Upper lobe of left lung (tissue), 6 donors: ENCODE measurements around the gene TMEM91. TPM values are rescaled to one million over a fixed set of nuclear protein-coding genes. Genes with fewer than 3 reads are reported as not detected.

Source experiments
- ATAC-seq, 2 donors: fragments of 200-7000 bp; cut with Tn5 transposase; one replicate each; pipeline ENCODE4 v1.9.1; 2022; ENCODE audit warnings: mild to moderate bottlenecking in 2 of 2, moderate library complexity in 2 of 2; ENCODE audit not compliant: low FRiP score in 2 of 2
- DNase-seq, 2 donors: peaks; one replicate each; pipeline ENCODE4 v3.0.0-alpha.2; 2019 to 2020
- H3K27ac ChIP-seq, 4 donors: fragments of 200-600 bp; sonication (generic); one replicate each; pipeline ENCODE4 v1.5.1; 2016 to 2019
- H3K27me3 ChIP-seq, 4 donors: fragments of 200-600 bp; sonication (generic); one replicate each; pipeline ENCODE4 v1.5.1; 2017 to 2019
- H3K36me3 ChIP-seq, 4 donors: fragments of 200-600 bp; sonication (generic); one replicate each; pipeline ENCODE4 v1.5.1; 2016 to 2019
- H3K4me1 ChIP-seq, 4 donors: fragments of 200-600 bp; sonication (generic); one replicate each; pipeline ENCODE4 v1.5.1; 2018 to 2019
- H3K4me3 ChIP-seq, 4 donors: fragments of 200-600 bp; sonication (generic); one replicate each; pipeline ENCODE4 v1.5.1; 2017 to 2019; ENCODE audit warnings: mild to moderate bottlenecking in 2 of 4, moderate library complexity in 1 of 4
- H3K9me3 ChIP-seq, 4 donors: fragments of 200-600 bp; sonication (generic); one replicate each; pipeline ENCODE4 v1.5.1; 2018 to 2019
- CTCF ChIP-seq, 6 experiments: fragments of 450-650 bp in 4 of 6; fragments of 200-600 bp in 2 of 6; sonication (generic) in 2 of 6; IDR thresholded peaks; one replicate each; pipeline ENCODE4 v1.5.1; 2016 to 2019; ENCODE audit warnings: antibody characterized with exemption in 6 of 6
- EP300 ChIP-seq, 4 donors: sonication (generic); formaldehyde crosslinking; IDR thresholded peaks; one replicate each; pipeline ENCODE4 v1.5.1; 2017; ENCODE audit warnings: antibody characterized with exemption in 4 of 4, control low read depth in 2 of 4
- POLR2A ChIP-seq, 4 donors: fragments of 450-650 bp; IDR thresholded peaks; one replicate each; pipeline ENCODE4 v1.5.1; 2016 to 2017; ENCODE audit warnings: antibody characterized with exemption in 4 of 4, mild to moderate bottlenecking in 2 of 4
- POLR2AphosphoS5 ChIP-seq, 2 donors: sonication (generic); formaldehyde crosslinking; IDR thresholded peaks; one replicate each; pipeline ENCODE4 v1.5.1; 2017; ENCODE audit warnings: antibody characterized with exemption in 2 of 2
- WGBS, 2 donors: methylation state at CpG; one replicate each; pipeline ENCODE4 v1.1.5; 2017 to 2018; 5-methylcytosine and 5-hydroxymethylcytosine counted together
- total RNA-seq, 6 donors: library from RNA; depleted of rRNA in 4 of 6; stranded (reverse); fragments of >200 nt in 4 of 6; gene quantifications; one replicate each; pipeline versions ENCODE4 v1.1.0 to v1.2.1, GENCODE V29; 2016 to 2021
- donor health status: DM: no; HTN: no; CAD: no; lungs with moderate emphysema.
- donor health status: DM: no; HTN: yes; CAD: no; lungs with severe emphysema.

Gene TMEM91
- total RNA-seq, 6 donors from 2014 or later = 18.7 to 65.0 (median 29.3) TPM

GRCh38 chr19:41398050-41398418 is 21.7 kb downstream of the TMEM91 start:
- H3K9me3 ChIP-seq = no peaks in the 10 kb centered on the region

GRCh38 chr19:41398598-41398997 is 22.3 kb downstream of the TMEM91 start:
- peak overlapping the region in 1 of 4 donors; percentile 94 for H3K27ac ChIP-seq
- H3K9me3 ChIP-seq = no peaks in the 10 kb centered on the region
- ATAC-seq (no peak), DNase-seq (no peak)
- 49 to 62% methylated on average over 3 of the region's 3 CpGs for WGBS, 2 donors
- H3K36me3 ChIP-seq = peaks cover 0 to 14% (median 2%) of the 10 kb centered on the region in 4 donors
- no peak for TF ChIP-seq EP300 (IDR thresholded peaks at IDR 0.05)
- TF ChIP-seq POLR2A (IDR thresholded peaks at IDR 0.05) = no peak
- no peak for TF ChIP-seq POLR2AphosphoS5 (IDR thresholded peaks at IDR 0.05)
- no peak for TF ChIP-seq CTCF (IDR thresholded peaks at IDR 0.05)
- H3K4me3 ChIP-seq = peak overlapping the region in 3 of 4 donors; percentile 95 to 100 (median 99)
- H3K27me3 ChIP-seq = no peaks in the 10 kb centered on the region
- peaks cover 27 to 52% (median 32%) of the 10 kb centered on the region in 4 donors for H3K4me1 ChIP-seq

More at GRCh38 chr19:41398050-41398418, 21.7 kb downstream of the TMEM91 start:
- TF ChIP-seq POLR2AphosphoS5 (IDR thresholded peaks at IDR 0.05) = no peak
- TF ChIP-seq EP300 (IDR thresholded peaks at IDR 0.05) = no peak
- no peak for TF ChIP-seq CTCF (IDR thresholded peaks at IDR 0.05)
- no peak for TF ChIP-seq POLR2A (IDR thresholded peaks at IDR 0.05)
- ATAC-seq = no peak
- Histone ChIP-seq H3K36me3 (peaks cover 0 to 11% (median under 1%) of the 10 kb centered on the region in 4 donors), H3K4me1 (peaks cover 25 to 52% (median 30%) of the 10 kb centered on the region in 4 donors), H3K27ac (peak overlapping the region; percentile 90 to 94 (median 92)), H3K4me3 (peak overlapping the region; percentile 90 to 100 (median 97)), H3K27me3 (no peaks in the 10 kb centered on the region)
- 0 to 1% methylated on average over 5 of the region's 5 CpGs for WGBS, 2 donors
- no peak for DNase-seq

- Histone ChIP-seq H3K4me1 (peaks cover 27 to 52% (median 32%) of the 10 kb centered on the region in 4 donors), H3K9me3 (no peaks in the 10 kb centered on the region), H3K27ac (no peak overlapping the region), H3K27me3 (no peaks in the 10 kb centered on the region), H3K36me3 (peaks cover 0 to 14% (median 2%) of the 10 kb centered on the region in 4 donors), H3K4me3 (peak overlapping the region in 3 of 4 donors; percentile 95 to 100 (median 99))
- no peak for DNase-seq
- TF ChIP-seq POLR2AphosphoS5 (IDR thresholded peaks at IDR 0.05) (no peak), POLR2A (IDR thresholded peaks at IDR 0.05) (no peak), CTCF (IDR thresholded peaks at IDR 0.05) (no peak), EP300 (IDR thresholded peaks at IDR 0.05) (no peak)
- no peak for ATAC-seq
- WGBS, 2 donors = 73 to 91% methylated on average over 3 of the region's 3 CpGs
Observed at GRCh38 chr19:41399091-41399490, 22.8 kb downstream of the TMEM91 start.

DNA sequence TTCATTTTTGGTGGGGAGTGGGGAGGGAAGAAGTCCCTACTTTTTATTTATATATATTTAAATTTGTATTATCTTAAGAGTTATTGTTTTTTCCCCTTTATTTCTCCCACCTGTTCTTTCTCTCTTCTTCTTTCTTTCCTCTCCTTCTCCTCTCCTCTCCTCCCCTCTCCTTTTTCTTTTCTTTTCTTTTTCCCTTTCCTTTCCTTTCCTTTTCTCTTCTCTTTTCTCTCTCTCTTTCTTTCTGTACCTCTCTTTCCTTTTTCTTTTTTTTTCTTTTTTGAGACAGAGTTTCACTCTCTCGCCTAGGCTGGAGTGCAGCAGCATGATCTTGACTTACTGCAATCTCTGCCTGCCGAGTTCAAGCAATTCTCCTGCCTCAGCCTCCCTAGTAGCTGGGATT is 23.2 kb downstream of the TMEM91 start:
- DNase-seq = no peak
- 91 to 97% methylated on average over 2 of the region's 2 CpGs for WGBS, 2 donors
- Histone ChIP-seq H3K4me1 (peaks cover 27 to 52% (median 32%) of the 10 kb centered on the region in 4 donors), H3K27ac (no peak overlapping the region), H3K36me3 (peaks cover 0 to 14% (median 2%) of the 10 kb centered on the region in 4 donors), H3K9me3 (no peaks in the 10 kb centered on the region), H3K27me3 (no peaks in the 10 kb centered on the region), H3K4me3 (no peak overlapping the region)
- ATAC-seq = no peak
- TF ChIP-seq POLR2AphosphoS5 (IDR thresholded peaks at IDR 0.05) = no peak
- no peak for TF ChIP-seq EP300 (IDR thresholded peaks at IDR 0.05)
- TF ChIP-seq POLR2A (IDR thresholded peaks at IDR 0.05) = no peak
- TF ChIP-seq CTCF (IDR thresholded peaks at IDR 0.05) = no peak

- H3K27ac ChIP-seq = peak overlapping the region in 2 of 4 donors; percentile 36 to 63
- ATAC-seq (no peak), DNase-seq (no peak)
- no peaks in the 10 kb centered on the region for H3K27me3 ChIP-seq
- H3K36me3 ChIP-seq = peaks cover 0 to 14% (median 2%) of the 10 kb centered on the region in 4 donors
- no peak overlapping the region for H3K4me3 ChIP-seq
- H3K9me3 ChIP-seq = no peaks in the 10 kb centered on the region
- H3K4me1 ChIP-seq = peaks cover 37 to 65% (median 44%) of the 10 kb centered on the region in 4 donors
- WGBS, 2 donors = 59 to 67% methylated on average over 4 of the region's 4 CpGs
- TF ChIP-seq POLR2A (IDR thresholded peaks at IDR 0.05) (no peak), POLR2AphosphoS5 (IDR thresholded peaks at IDR 0.05) (no peak), EP300 (IDR thresholded peaks at IDR 0.05) (no peak), CTCF (IDR thresholded peaks at IDR 0.05) (no peak)
Observed at GRCh38 chr19:41401483-41401882, 25.1 kb downstream of the TMEM91 start.
